ENCODE results near the gene RASA1.

- TF ChIP-seq CTCF (IDR thresholded peaks at IDR 0.05) (no peak), POLR2A (IDR thresholded peaks at IDR 0.05) (no peak)
These were observed 145.6 kb downstream of the RASA1 start for GRCh38 chr5:87413343-87413645.
